Cardiac fibroblast (primary cell): ENCODE data around the gene CAMTA1.

Experiments
- DNase-seq, 2 donors: peaks; one replicate each; pipeline versions ENCODE4 v3.0.0 to v3.0.0-alpha.2; 2010; ENCODE audit warnings: low read depth in 2 of 2
- H3K4me3 ChIP-seq, 2 donors: replicated peaks in 1 of 2; 1 replicate in 1 of 2; 2 replicates in 1 of 2; pipeline ENCODE4 v1.5.1; 2011; ENCODE audit warnings: low read depth in 2 of 2, low read length in 2 of 2, mild to moderate bottlenecking in 2 of 2, moderate library complexity in 1 of 2
- TF ChIP-seq, protein P1 (sequence below): IDR thresholded peaks from one replicate; pipeline ENCODE4 v1.5.1; 2011; ENCODE audit warnings: low read depth, mild to moderate bottlenecking, low read length, inconsistent platforms

Gene CAMTA1

DNA sequence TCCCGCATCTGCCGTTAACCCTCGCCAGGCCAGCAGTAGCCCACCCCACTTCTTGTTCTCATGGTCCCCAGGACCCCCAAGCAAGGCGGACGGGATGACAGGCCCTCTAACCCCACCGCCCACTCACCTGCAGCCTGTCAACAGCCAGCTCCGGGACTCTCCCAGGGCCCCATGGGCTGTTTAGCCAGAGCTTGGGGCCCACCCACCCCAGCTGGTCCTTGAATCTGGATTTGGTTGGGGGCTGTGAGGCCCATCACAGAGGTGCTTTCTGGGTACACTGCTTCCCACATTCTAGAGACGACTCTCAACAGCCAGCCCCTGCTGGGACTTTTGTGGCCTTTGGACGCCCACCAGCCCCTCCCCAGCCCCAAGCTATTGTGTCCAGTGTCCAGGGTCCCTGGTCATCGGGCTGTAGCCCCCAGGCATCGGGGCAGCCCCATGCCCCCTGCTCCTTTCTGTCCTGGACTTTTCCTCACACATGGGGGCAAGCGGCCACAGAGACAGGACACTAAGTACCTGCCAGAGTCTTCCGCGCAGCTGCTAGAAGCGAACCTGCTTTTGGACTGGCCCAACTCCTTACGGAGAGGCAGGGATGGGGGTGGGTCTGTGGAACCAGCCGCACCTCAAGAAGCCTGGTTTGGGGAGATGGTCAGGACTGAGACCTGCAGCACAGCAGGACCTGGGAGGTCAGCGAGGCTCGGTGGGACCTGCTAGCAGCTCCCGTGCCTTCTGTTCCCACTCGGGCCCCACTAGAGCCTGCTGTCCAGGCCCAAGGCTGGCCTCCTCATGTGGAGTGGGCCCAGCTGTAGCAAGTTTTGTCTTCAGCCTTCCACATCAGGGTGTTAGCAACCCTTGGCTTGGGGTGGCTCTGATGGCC lies 777.7 kb downstream of the CAMTA1 start:
- TF ChIP-seq, protein P1, sequence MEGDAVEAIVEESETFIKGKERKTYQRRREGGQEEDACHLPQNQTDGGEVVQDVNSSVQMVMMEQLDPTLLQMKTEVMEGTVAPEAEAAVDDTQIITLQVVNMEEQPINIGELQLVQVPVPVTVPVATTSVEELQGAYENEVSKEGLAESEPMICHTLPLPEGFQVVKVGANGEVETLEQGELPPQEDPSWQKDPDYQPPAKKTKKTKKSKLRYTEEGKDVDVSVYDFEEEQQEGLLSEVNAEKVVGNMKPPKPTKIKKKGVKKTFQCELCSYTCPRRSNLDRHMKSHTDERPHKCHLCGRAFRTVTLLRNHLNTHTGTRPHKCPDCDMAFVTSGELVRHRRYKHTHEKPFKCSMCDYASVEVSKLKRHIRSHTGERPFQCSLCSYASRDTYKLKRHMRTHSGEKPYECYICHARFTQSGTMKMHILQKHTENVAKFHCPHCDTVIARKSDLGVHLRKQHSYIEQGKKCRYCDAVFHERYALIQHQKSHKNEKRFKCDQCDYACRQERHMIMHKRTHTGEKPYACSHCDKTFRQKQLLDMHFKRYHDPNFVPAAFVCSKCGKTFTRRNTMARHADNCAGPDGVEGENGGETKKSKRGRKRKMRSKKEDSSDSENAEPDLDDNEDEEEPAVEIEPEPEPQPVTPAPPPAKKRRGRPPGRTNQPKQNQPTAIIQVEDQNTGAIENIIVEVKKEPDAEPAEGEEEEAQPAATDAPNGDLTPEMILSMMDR = no peak
- no peak overlapping the region for H3K4me3 ChIP-seq
- DNase-seq = no peak

DNA sequence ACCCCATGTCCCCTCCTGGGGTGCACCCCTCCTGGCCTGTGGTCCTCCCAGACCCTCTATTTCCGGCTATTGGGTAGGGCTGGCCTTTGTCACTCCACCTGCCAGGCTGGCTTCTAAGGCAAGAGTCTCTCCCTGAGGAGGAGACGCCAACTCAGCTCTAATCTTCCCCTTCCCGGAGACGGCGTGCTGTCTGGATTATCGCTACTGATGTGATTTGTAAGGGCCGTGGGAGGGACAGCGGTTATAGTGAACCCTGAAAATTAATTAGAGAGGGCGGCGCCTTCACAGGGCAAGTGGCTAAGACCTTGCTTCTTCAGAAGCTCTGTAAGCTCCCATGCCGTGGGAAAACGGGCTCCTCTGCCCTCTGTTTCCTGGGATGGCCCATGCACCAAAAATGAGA lies 778.9 kb downstream of the CAMTA1 start:
- TF ChIP-seq, protein P1 = no peak

DNA sequence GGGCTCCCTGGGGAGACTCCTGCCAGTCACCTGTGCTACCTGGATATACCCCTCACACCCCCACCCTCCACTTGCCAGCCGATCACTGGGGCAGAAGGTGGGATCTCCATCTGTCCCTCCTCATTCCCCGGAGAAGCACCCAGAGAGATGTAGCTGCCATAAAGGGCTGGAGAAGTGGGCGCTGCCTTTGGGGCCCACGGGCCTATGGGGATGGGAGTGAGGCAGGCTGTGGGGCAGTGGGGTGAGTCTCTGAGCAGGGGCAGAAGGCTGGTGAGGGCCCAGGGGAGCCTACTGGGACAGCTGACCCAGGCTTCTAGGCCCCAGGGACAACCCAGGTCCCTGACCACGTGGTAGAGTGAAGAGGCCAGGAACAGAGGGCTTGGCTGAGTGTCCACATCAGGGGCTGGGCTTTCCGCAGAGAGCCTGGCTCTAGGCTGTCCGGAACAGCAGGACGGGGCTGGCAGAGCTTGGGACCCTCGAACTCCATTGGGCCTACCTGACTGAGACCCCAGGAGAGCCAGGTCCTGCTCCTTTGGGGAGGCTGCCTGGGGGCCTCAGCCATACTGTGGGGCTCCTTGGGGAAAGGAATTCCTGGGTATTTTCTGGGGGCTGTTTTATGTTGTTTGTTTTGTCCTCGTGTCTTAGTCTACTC lies 780.0 kb downstream of the CAMTA1 start:
- H3K4me3 ChIP-seq = no peak overlapping the region
- TF ChIP-seq, protein P1 = no peak
- no peak for DNase-seq

More for the DNA sequence above, 778.9 kb downstream of the CAMTA1 start:
- no peak for DNase-seq
- no peak overlapping the region for H3K4me3 ChIP-seq

DNA sequence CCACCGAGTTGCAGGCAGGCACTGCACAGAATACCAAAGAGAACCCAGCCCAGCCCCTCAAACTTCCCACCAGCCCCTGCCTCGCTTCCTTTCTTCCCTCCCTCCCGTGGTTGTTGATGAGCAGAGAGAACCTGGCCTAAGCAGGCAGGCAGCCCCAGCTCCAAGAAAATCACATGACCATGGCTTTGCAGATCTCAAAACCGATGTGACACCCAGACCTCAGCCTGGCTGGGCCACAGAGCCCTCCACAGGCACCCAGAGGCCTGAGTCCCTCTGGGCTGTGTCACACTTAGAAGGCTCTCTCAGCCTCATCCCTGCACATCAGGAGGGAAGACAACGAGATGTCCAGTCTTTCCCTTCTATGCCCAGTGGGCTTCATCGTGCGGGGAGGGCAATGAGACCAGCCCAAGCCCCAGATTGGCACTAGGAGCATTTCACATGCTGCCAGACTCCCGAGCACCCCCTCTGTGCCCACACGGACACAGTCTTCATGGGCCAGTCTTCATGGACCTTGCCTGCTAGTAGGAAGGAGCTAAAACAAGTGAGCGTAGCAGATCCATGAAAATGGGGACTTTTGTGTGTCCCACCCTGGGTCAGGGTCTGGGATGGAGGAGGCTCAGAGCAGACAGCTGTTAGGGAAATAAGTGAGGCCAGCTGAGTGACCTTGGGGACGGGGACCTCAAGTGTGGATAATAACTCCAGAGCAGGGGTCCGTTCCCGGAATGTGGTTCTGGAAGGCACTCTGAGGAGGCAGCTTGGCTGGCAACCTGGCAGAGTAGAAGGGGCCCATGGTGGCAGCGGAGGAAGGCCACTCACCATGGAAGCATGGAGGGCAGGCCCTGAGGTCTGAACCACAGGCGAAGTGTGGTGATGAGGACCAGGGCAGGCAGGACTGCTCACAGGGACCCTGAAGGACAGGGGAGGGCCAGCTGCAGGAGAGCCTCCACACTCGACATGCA lies 781.4 kb downstream of the CAMTA1 start:
- no peak for DNase-seq
- TF ChIP-seq, protein P1 = no peak
- H3K4me3 ChIP-seq = no peak overlapping the region

DNA sequence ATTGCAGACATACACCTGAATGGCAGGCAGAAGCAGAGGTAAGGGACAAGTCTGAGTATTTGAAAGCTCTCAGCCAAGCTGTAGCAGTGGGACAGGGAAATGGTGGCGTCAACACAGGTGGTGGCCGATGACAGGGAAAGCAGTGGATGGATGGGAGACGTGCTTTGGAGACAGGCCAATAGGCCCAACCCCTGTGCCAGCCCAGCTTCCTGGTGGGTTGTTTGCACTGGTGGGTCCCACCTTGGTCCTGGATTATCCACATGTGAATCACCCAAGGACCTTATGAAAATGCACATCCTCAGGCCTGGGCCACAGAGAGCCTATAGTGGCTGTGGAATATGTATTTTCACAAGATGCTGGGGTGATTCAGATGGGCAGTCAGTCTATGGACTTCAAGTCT lies 782.1 kb downstream of the CAMTA1 start:
- DNase-seq = no peak
- TF ChIP-seq, protein P1 = no peak

DNA sequence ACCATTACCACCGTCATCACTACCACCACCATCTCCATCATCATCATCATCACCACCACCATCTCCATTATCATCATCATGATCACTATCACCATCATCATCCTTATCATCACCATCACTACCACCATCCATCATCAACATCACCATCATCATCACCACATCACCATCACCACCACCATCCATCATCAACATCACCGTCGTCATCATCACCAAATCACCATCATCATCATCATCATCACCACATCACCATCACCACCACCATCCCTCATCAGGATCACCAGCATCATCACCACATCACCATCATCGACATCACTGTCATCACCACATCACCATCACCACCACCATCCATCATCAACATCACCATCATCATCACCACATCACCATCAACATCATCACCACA lies 782.8 kb downstream of the CAMTA1 start:
- TF ChIP-seq, protein P1 = no peak
- DNase-seq = no peak
- H3K4me3 ChIP-seq = no peak overlapping the region

More for the DNA sequence above, 782.1 kb downstream of the CAMTA1 start:
- no peak overlapping the region for H3K4me3 ChIP-seq
